DMS79 treated with DMSO at 0.1 percent for 48 hours (cell line): ENCODE results near the gene AAMP.
"Not testable (repeated sequence)": the region's sequence is repeated elsewhere in the genome, so short reads cannot be mapped to it uniquely, and the experiment has no call there.

ENCODE experiments used
- DNase-seq: peaks from one replicate; lab custom pipeline; 2025; lab: John Stamatoyannopoulos, UW

Gene AAMP, protein sequence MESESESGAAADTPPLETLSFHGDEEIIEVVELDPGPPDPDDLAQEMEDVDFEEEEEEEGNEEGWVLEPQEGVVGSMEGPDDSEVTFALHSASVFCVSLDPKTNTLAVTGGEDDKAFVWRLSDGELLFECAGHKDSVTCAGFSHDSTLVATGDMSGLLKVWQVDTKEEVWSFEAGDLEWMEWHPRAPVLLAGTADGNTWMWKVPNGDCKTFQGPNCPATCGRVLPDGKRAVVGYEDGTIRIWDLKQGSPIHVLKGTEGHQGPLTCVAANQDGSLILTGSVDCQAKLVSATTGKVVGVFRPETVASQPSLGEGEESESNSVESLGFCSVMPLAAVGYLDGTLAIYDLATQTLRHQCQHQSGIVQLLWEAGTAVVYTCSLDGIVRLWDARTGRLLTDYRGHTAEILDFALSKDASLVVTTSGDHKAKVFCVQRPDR

DNA sequence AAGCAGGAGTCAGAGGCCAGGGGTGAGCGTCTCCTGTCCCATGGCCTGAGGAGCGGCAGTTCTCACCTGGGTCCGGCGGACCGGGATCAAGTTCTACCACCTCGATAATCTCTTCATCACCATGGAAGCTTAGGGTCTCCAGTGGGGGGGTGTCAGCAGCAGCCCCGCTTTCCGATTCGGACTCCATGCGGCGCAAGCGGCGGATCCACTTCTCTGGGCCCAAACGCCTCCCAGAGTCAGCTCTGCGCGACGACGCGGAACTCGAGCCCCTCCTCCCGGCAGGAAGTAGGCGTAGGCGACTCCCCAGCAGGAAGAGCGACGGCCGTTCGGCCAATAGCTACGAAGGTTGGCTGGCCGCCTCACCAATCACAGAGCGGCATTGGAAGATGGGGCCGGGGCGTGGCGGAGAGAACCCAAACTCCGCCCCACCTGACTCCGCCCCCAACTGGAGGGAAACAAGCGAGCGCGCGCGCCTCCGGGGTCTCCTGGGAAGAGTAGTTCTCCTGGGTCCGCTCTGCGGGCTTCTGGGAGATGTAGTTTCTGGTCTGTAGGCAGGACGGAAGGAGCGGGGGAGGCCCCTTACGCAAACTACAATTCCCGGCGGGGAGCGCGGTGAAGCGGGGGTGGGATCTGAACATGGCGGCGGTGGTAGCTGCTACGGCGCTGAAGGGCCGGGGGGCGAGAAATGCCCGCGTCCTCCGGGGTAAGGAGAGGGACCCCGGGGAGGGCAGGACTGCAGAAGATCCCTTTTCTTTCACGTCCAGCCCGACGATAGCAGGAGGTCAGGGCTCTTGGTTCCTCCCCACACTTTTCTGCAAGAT is at the start of gene AAMP, which contains the start of gene PNKD:
Gene AAMP (minus strand): TSS at position 238 of the 821 bp plus-strand sequence. CDS start 51 bp downstream, at position 187.
Gene PNKD (plus strand): TSS at position 620 of the 821 bp plus-strand sequence. CDS start 17 bp downstream, at position 637.
- peak; percentile 98 for DNase-seq

DNA sequence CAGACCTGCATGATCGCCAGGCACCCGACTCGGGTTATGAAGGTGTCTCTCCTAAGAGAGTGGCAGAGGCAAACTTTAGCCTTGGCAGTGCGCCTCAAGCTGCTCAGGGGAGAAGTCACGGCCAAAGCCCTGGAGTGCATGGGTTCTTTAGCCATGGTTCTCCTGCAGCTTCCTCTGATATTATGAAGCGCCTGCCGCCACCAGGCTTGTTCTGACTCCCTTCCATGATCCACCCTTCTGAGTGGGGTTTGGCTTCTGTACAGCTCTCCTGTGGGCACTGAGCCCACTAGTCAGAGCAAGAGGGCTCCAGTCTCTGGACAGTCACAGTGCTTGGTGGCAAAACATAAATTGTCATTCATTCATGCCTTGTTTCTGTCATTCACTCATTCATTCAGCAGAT is 48.3 kb upstream of the AAMP start:
- no peak for DNase-seq

DNA sequence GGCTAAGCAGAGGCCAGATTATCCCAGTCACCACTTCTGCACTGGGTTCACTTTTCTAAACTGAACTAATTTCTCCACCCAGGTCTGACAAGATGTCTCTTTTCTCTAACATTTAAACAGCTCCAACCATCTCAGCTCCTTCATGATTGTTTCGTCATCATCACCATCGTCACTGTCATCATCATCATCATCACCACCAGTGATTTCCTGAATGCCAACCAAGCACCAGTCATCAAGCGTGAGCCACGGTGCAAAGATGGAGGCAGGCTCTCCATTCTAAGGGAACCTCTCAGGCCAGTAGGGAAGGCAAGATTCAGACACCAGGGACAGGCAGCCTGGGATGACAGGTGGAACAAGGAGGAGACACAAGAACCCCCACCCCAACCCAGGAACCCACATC is 47.9 kb upstream of the AAMP start:
- DNase-seq: no peak

GRCh38 chr2:218317303-218317630 is 47.3 kb upstream of the AAMP start:
- DNase-seq: no peak

GRCh38 chr2:218315397-218315796 is 45.5 kb upstream of the AAMP start:
- no peak for DNase-seq

- DNase-seq: not testable (repeated sequence)
Measured at GRCh38 chr2:218314764-218315163, 44.8 kb upstream of the AAMP start.

DNA sequence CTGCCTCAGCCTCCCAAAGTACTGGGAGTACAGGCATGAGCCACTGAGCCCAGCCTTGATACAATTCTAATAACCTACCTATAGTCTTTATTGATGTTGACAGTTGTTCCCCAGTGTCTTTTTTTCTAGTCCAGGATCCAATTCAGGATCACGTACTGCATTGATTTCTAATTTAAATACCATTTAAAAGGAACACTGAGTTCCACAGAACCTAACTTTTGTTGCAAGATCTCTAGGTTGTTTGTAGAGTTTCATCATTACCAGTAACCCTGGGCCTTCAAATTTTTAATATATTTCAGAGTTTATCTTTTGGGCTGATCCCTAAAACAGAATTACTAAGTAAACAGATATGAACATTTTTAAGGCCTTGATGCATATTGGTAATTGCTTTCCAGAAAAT is 43.4 kb upstream of the AAMP start:
- no peak for DNase-seq

- DNase-seq: no peak
Measured at GRCh38 chr2:218312267-218312756, 42.4 kb upstream of the AAMP start.

- not testable (repeated sequence) for DNase-seq
Measured at GRCh38 chr2:218311541-218312266, 41.8 kb upstream of the AAMP start.

- DNase-seq: no peak
Measured at GRCh38 chr2:218310853-218311540, 41.1 kb upstream of the AAMP start.

DNA sequence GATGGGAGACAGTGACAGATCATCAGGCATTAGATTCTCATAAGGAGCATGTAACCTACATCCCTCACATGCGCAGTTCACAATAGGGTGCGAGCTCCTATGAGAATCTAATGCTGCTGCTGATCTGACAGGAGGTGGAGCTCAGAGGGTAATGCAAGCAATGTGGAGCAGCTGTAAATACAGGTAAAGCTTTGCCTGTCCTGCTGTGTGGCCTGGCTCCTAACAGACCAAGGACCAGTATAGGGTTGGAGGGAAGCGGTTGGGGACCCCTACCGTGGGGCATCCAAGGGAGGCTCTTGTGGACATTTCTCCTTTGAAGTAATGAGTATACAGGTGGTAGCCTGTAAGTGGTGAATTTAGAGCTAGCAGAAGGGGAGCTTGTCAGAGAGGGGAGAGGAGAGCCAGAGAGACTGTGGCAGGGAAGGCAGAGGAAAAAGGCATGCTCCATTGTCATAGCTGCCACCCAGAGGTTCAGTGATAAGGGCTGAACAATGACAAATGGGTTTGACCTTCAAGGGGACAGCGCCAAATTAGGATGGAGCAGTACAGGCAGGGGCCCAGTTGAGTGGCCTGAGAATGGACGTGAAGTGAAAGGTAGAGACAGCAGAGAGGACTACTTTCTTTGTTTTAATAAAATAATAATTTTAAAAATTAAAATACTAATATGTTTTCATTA is 37.6 kb upstream of the AAMP start:
- no peak for DNase-seq

GRCh38 chr2:218306184-218306920 is 36.4 kb upstream of the AAMP start:
- no peak for DNase-seq

DNA sequence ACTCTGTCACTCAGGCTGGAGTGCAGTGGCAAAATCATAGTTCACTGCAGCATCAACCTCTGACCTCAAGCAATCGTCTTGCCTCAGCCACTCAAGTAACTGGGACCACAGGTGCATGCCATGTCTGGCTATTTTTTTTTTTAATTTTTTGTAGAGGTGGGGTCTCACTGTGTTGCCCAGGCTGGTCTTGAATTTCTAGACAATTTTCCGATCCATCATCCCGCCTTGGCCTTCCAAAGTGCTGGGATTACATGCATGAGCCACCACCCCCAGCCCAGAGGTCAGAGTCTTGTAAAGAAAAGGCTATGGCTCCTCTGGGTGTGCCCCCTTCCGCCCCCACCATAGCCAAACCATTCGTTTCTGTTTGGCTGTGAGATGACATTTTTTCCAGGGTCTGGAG is 35.4 kb upstream of the AAMP start:
- no peak for DNase-seq

DNA sequence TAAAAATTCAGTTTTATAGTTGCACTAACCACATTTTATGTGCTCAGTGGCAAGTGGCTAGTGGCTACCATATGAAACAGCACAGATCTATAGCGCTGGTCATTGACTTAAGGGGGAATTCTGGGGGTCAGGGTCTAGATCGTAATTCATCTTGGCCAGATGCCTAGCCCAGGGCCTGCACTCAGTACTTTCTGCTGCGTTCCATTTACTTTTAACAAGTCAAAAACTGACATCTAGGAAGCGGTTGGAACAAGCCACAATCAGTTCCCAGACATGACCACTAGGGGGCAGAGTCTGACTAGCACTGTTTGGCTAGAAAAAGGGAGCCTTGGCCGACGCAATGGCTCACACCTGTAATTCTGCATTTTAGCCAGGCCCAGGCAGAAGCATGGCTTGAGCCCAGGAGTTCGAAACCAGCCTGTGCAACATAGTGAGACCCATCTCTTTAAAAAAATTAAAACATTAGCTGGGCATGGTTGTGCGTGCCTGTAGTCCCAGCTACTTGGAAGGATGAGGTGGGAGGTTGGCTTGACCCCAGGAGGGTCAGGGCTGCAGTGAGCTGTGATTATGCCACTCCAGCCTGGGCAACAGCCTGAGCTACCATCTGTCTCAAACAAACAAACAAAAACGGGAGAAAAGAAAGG is 31.4 kb upstream of the AAMP start:
- DNase-seq: peak; percentile 77

GRCh38 chr2:218300141-218300540 is 30.2 kb upstream of the AAMP start:
- DNase-seq: no peak

GRCh38 chr2:218298314-218298875 is 28.5 kb upstream of the AAMP start:
- no peak for DNase-seq

- no peak for DNase-seq
Measured at GRCh38 chr2:218296847-218297246, 26.9 kb upstream of the AAMP start.

DNA sequence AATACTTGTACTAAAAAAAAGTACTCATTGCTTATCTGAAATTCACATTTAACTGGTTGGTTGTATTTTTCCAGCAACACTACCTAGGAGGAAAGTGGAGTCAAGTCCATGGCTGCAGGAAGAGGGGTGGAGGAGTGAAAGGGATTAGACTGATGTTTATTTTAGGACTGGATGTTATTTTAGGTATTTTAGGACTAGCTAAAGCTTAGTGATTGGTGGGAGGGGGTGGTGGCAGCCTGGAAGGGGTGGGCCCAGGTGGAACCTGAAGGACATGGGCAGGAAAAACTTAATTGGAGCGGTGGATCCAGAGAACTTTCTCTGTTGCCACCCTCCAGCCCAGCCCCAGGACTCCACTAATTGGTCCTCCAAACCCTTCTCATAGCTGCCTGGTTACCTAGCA is 26.3 kb upstream of the AAMP start:
- no peak for DNase-seq

- peak; percentile 46 for DNase-seq
Measured at GRCh38 chr2:218295029-218295428, 25.1 kb upstream of the AAMP start.
